ENCODE results near the gene MLLT6.

MLLT6 gene

GRCh38 chr17:38674014-38674748 is 30.9 kb upstream of the MLLT6 start:
- Histone ChIP-seq H3K9me3 (ENCODE audit: control insufficient read depth, low read length) (no peaks in the 10 kb centered on the region), H3K23ac (ENCODE audit: low read length in 2 of 2) (peak overlapping the region in 1 of 2 experiments; percentile 66), H2AK5ac (ENCODE audit: low read length, severe bottlenecking) (no peak overlapping the region), H3K4me3 (ENCODE audit: insufficient read depth in 1 of 2, low read depth in 1 of 2, low read length in 2 of 2) (peak overlapping the region; percentile 50 to 72), H3K4me2 (ENCODE audit: low read length, poor library complexity, severe bottlenecking) (peak overlapping the region; percentile 85), H2BK12ac (ENCODE audit: low read length in 2 of 2) (peak overlapping the region in 1 of 2 experiments; percentile 50), H3K4ac (ENCODE audit: low read depth in 1 of 2, low read length in 2 of 2) (no peak overlapping the region), H3K27me3 (ENCODE audit: control insufficient read depth in 1 of 2, insufficient read depth in 1 of 2, low read length in 2 of 2) (peaks cover 48 to 56% of the 10 kb centered on the region in 2 experiments), H2AFZ (ENCODE audit: low read depth, low read length) (no peak overlapping the region), H2BK120ac (ENCODE audit: low read depth, low read length) (peak overlapping the region; percentile 19), H3K79me1 (replicated peaks; ENCODE audit: low read length, poor library complexity, severe bottlenecking) (no peaks in the 10 kb centered on the region), H4K91ac (ENCODE audit: low read length) (no peak overlapping the region), H2BK5ac (ENCODE audit: low read depth, low read length, poor library complexity, severe bottlenecking) (no peak overlapping the region), H2BK15ac (ENCODE audit: low read depth, poor library complexity, severe bottlenecking) (peak overlapping the region; percentile 90), H3K18ac (ENCODE audit: low read depth in 1 of 2, low read length in 2 of 2) (no peak overlapping the region), H3K9ac (ENCODE audit: low read length) (peak overlapping the region; percentile 58), H3K27ac (ENCODE audit: low read length, poor library complexity, severe bottlenecking) (no peak overlapping the region), H3K4me1 (ENCODE audit: control insufficient read depth, insufficient read depth, low read depth, low read length) (peaks cover 18% of the 10 kb centered on the region), H4K8ac (ENCODE audit: low read length) (peak overlapping the region; percentile 51), H3K14ac (ENCODE audit: low read length in 2 of 2) (no peak overlapping the region), H3K36me3 (ENCODE audit: control insufficient read depth in 1 of 2, insufficient read depth in 2 of 2, low read depth in 1 of 2, low read length in 2 of 2) (no peaks in the 10 kb centered on the region)
- WGBS = 2% methylated on average over 69 of the region's 85 CpGs
- DNase-seq = no peak

- Histone ChIP-seq H3K14ac (ENCODE audit: low read length in 2 of 2) (no peak within 1 kb of the TSS), H3K4ac (ENCODE audit: low read depth in 1 of 2, low read length in 2 of 2) (no peak within 1 kb of the TSS), H3K4me2 (ENCODE audit: low read length, poor library complexity, severe bottlenecking) (peak within 1 kb of the TSS; percentile 85), H2BK15ac (ENCODE audit: low read depth, poor library complexity, severe bottlenecking) (peak within 1 kb of the TSS; percentile 90), H3K23ac (ENCODE audit: low read length in 2 of 2) (peak within 1 kb of the TSS in 1 of 2 experiments; percentile 66), H3K4me1 (ENCODE audit: control insufficient read depth, insufficient read depth, low read depth, low read length) (peaks cover 18% of the 10 kb centered on the region), H2BK120ac (ENCODE audit: low read depth, low read length) (peak within 1 kb of the TSS; percentile 19), H2AFZ (ENCODE audit: low read depth, low read length) (no peak within 1 kb of the TSS), H2AK5ac (ENCODE audit: low read length, severe bottlenecking) (no peak within 1 kb of the TSS), H3K79me1 (replicated peaks; ENCODE audit: low read length, poor library complexity, severe bottlenecking) (no peaks in the 10 kb centered on the region), H4K91ac (ENCODE audit: low read length) (no peak within 1 kb of the TSS), H3K4me3 (ENCODE audit: insufficient read depth in 1 of 2, low read depth in 1 of 2, low read length in 2 of 2) (peak within 1 kb of the TSS; percentile 50 to 72), H4K8ac (ENCODE audit: low read length) (peak within 1 kb of the TSS; percentile 51), H3K18ac (ENCODE audit: low read depth in 1 of 2, low read length in 2 of 2) (no peak within 1 kb of the TSS), H3K9me3 (ENCODE audit: control insufficient read depth, low read length) (no peaks in the 10 kb centered on the region), H2BK12ac (ENCODE audit: low read length in 2 of 2) (peak within 1 kb of the TSS in 1 of 2 experiments; percentile 50), H3K9ac (ENCODE audit: low read length) (peak within 1 kb of the TSS; percentile 64), H2BK5ac (ENCODE audit: low read depth, low read length, poor library complexity, severe bottlenecking) (no peak within 1 kb of the TSS), H3K27me3 (ENCODE audit: control insufficient read depth in 1 of 2, insufficient read depth in 1 of 2, low read length in 2 of 2) (peaks cover 40 to 48% of the 10 kb centered on the region in 2 experiments), H3K27ac (ENCODE audit: low read length, poor library complexity, severe bottlenecking) (no peak within 1 kb of the TSS), H3K36me3 (ENCODE audit: control insufficient read depth in 1 of 2, insufficient read depth in 2 of 2, low read depth in 1 of 2, low read length in 2 of 2) (no peaks in the 10 kb centered on the region)
- peak; percentile 82 for DNase-seq
- 4% methylated on average over 77 of the region's 80 CpGs for WGBS
These were observed 30.1 kb upstream of the MLLT6 start, which contains the start of gene EPOP for GRCh38 chr17:38674749-38675615. Gene EPOP, minus strand, starts transcription at chr17:38674957. Its CDS starts 462 bp downstream, at chr17:38674495.

GRCh38 chr17:38676706-38677504 is 28.2 kb upstream of the MLLT6 start:
- H2BK120ac ChIP-seq (ENCODE audit: low read depth, low read length) = no peak overlapping the region
- no peak overlapping the region for H4K91ac ChIP-seq (ENCODE audit: low read length)
- no peaks in the 10 kb centered on the region for H3K79me1 ChIP-seq (replicated peaks; ENCODE audit: low read length, poor library complexity, severe bottlenecking)
- peak; percentile 81 for DNase-seq
- H3K18ac ChIP-seq (ENCODE audit: low read depth in 1 of 2, low read length in 2 of 2) = peak overlapping the region in 1 of 2 experiments; percentile 6
- no peak overlapping the region for H2BK5ac ChIP-seq (ENCODE audit: low read depth, low read length, poor library complexity, severe bottlenecking)
- no peaks in the 10 kb centered on the region for H3K9me3 ChIP-seq (ENCODE audit: control insufficient read depth, low read length)
- peak overlapping the region; percentile 60 for H3K9ac ChIP-seq (ENCODE audit: low read length)
- WGBS = 16% methylated on average over 8 of the region's 9 CpGs
- H3K14ac ChIP-seq (ENCODE audit: low read length in 2 of 2) = no peak overlapping the region
- no peak overlapping the region for H3K27ac ChIP-seq (ENCODE audit: low read length, poor library complexity, severe bottlenecking)
- no peak overlapping the region for H3K4ac ChIP-seq (ENCODE audit: low read depth in 1 of 2, low read length in 2 of 2)
- H3K4me3 ChIP-seq (ENCODE audit: insufficient read depth in 1 of 2, low read depth in 1 of 2, low read length in 2 of 2) = peak overlapping the region in 1 of 2 experiments; percentile 51
- H4K8ac ChIP-seq (ENCODE audit: low read length) = no peak overlapping the region
- no peaks in the 10 kb centered on the region for H3K36me3 ChIP-seq (ENCODE audit: control insufficient read depth in 1 of 2, insufficient read depth in 2 of 2, low read depth in 1 of 2, low read length in 2 of 2)
- peak overlapping the region; percentile 58 for H2AFZ ChIP-seq (ENCODE audit: low read depth, low read length)
- H3K4me1 ChIP-seq (ENCODE audit: control insufficient read depth, insufficient read depth, low read depth, low read length) = peaks cover 18% of the 10 kb centered on the region
- H2BK15ac ChIP-seq (ENCODE audit: low read depth, poor library complexity, severe bottlenecking) = no peak overlapping the region
- H3K4me2 ChIP-seq (ENCODE audit: low read length, poor library complexity, severe bottlenecking) = no peak overlapping the region
- H3K27me3 ChIP-seq (ENCODE audit: control insufficient read depth in 1 of 2, insufficient read depth in 1 of 2, low read length in 2 of 2) = peaks cover 27 to 31% of the 10 kb centered on the region in 2 experiments
- no peak overlapping the region for H3K23ac ChIP-seq (ENCODE audit: low read length in 2 of 2)
- no peak overlapping the region for H2BK12ac ChIP-seq (ENCODE audit: low read length in 2 of 2)
- H2AK5ac ChIP-seq (ENCODE audit: low read length, severe bottlenecking) = no peak overlapping the region
